M059J (cell line): ENCODE measurements around the gene TMCC2. TPM values are rescaled to one million over a fixed set of nuclear protein-coding genes. Genes with fewer than 3 reads are reported as not detected.
A peak's percentile ranks its signal among the peaks of the same experiment; 100 is the strongest.

Experiments used
- DNase-seq: peaks from one replicate; pipeline ENCODE4 v3.0.0-alpha.2; 2012; ENCODE audit warnings: low read depth
- total RNA-seq: library from RNA; depleted of rRNA; stranded (reverse); fragments of >200 nt; shearing (Covaris generic); gene quantifications from 2 replicates; pipeline ENCODE4 v1.2.3, GENCODE V29; 2014; rRNA removed

The TMCC2 gene, protein sequence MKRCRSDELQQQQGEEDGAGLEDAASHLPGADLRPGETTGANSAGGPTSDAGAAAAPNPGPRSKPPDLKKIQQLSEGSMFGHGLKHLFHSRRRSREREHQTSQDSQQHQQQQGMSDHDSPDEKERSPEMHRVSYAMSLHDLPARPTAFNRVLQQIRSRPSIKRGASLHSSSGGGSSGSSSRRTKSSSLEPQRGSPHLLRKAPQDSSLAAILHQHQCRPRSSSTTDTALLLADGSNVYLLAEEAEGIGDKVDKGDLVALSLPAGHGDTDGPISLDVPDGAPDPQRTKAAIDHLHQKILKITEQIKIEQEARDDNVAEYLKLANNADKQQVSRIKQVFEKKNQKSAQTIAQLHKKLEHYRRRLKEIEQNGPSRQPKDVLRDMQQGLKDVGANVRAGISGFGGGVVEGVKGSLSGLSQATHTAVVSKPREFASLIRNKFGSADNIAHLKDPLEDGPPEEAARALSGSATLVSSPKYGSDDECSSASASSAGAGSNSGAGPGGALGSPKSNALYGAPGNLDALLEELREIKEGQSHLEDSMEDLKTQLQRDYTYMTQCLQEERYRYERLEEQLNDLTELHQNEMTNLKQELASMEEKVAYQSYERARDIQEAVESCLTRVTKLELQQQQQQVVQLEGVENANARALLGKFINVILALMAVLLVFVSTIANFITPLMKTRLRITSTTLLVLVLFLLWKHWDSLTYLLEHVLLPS
- total RNA-seq, result 0.69 and 2.7 TPM in 2 replicates

- DNase-seq, result peak; percentile 82
Observed at GRCh38 chr1:205227584-205228013, at the start of gene TMCC2. TMCC2 (plus strand) TSS chr1:205227946; CDS start chr1:205228565, 619 bp downstream.

DNA sequence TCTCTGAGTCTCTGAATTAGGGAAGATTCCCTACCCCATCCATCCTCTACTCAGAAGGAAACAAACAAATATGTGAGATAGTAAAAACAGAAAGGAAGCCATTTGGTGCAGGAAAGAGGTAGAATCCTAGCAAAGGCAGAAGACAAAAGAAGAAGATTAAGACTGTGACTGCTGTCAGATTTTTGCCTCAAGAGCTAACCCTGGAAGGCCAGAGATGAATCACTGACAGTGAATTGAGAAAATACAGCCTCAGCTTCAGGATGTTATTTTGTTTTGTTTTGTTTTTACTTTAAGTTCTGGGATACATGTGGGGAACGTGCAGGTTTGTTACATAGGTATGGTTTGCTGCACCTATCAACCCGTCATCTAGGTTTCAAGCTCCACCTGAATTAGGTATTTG lies 47.9 kb upstream of the TMCC2 start:
- peak; percentile 37 for DNase-seq

- DNase-seq, result peak; percentile 30
Observed at GRCh38 chr1:205180331-205180730, 47.4 kb upstream of the TMCC2 start.

DNA sequence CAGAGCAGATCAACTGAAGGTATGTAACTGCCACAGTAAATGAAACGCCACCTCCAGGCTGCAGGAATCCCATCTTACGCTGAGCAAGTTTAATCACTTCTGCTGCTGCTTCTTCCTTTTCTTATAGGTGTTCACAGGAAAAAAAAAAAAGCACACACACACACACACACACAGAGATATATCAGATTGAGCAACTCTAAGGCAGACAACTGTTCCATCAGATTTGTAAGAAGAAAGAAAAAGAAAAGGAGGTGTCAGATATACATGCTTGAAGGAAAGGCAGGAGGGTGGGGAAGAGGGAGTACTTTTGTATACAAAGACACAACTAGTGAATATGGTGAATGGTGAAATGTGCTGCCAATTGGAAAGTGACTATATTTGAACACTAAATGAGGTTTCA lies 44.8 kb upstream of the TMCC2 start:
- no peak for DNase-seq

GRCh38 chr1:205183676-205184335 lies 43.9 kb upstream of the TMCC2 start:
- no peak for DNase-seq

- DNase-seq, result no peak
Observed at GRCh38 chr1:205186191-205186590, 41.6 kb upstream of the TMCC2 start.

GRCh38 chr1:205187420-205187819 lies 40.3 kb upstream of the TMCC2 start:
- no peak for DNase-seq

- DNase-seq, result no peak
Observed at GRCh38 chr1:205188098-205188497, 39.6 kb upstream of the TMCC2 start.

DNA sequence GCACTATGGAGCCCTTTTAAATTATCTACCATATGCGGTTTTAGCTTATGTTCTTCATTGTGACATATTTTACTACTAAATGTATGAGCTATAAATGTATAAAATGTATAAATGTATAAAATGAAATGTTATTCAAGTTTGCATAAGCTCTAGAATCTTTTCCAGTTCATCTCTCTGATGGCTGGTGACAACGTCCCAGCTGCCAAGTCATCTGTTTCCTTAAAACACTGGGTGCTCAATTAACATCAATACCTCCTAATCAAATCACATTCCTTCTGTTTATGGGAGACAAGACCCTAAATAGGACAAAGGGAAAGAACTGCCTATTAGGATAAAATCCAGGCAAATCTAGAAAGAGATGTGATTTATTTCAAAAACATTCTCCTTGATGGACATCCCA lies 39.1 kb upstream of the TMCC2 start:
- no peak for DNase-seq

DNA sequence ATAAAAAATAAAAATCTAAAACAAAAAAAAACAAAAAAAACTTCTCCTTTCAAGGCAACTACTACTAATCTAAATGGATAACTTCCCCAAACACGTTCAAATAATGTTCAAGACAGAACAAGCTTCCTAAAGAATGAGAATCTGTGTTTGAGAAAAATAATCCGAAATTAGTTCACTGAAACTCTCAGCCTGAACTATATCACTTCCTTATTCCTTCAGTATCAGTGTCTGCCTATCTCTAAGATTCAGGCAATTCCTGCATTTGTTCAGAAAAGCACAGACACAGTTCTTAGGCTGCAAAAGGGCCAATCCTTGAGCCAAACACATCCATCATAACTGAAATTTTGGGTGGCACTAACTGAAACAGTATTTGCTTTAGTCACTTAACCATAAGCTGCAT lies 38.6 kb upstream of the TMCC2 start:
- no peak for DNase-seq

GRCh38 chr1:205190845-205191577 lies 36.7 kb upstream of the TMCC2 start:
- DNase-seq, result no peak

GRCh38 chr1:205191622-205192021 lies 36.1 kb upstream of the TMCC2 start:
- DNase-seq, result no peak

- DNase-seq, result no peak
Observed at GRCh38 chr1:205192287-205192686, 35.5 kb upstream of the TMCC2 start.

DNA sequence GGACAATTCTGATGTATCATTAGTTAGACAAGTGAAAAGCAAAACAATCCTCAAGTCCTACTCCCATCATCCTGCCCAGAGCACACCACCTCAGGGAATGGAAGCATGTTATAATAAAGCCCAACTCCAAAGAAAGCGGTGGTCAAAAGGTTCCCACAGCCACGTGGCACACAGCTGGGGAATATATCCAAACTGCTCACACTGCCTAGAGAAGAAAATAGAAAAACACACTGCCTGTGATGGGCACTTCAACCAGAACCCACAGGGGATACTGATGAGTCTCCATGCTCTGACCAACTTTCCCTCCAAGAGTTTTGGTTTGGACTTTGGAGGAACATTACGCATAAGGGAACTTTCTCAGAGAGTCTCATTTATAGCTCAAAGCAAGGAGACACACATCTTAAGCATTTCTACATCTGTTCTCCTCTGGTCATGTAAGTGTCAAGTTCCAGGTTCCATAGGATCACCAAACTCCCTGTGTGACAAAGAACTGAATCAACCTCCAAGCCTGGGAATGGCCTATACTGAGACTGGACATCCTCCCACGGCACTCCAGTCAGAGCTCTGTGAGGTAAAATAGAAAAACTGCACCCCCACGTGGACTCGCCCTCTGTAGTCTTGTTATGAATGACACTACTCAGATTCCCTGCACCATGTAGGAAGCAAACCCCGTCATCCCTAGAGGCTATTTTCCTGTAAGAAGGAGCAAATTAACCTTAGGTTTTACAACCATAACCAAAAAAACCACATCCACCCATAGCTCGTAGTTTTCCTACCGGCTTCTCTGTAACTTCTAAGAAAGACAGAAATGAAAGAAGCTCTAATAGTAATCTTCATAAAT lies 28.4 kb upstream of the TMCC2 start:
- DNase-seq, result peak; percentile 94

GRCh38 chr1:205199931-205200299 lies 27.8 kb upstream of the TMCC2 start:
- no peak for DNase-seq

GRCh38 chr1:205204552-205204951 lies 23.2 kb upstream of the TMCC2 start:
- peak; percentile 48 for DNase-seq

DNA sequence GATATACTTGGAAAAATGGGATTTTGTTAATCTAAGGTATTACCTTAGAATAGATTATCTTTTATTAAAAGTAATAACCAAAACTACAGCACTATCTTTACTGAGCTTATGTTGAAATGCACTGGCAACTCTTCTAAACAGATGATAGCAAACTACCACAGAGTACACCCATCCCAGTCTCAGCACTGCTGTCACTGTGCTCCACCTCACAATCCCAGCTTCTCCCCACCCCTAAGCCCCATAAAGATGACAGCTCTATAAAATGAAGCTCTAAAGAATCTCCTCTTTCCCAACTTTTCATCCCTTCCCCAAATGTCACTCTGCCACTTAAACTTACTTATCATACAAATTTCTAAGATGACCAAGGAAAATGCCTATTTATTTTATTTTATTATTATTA lies 22.7 kb upstream of the TMCC2 start:
- DNase-seq, result no peak

DNA sequence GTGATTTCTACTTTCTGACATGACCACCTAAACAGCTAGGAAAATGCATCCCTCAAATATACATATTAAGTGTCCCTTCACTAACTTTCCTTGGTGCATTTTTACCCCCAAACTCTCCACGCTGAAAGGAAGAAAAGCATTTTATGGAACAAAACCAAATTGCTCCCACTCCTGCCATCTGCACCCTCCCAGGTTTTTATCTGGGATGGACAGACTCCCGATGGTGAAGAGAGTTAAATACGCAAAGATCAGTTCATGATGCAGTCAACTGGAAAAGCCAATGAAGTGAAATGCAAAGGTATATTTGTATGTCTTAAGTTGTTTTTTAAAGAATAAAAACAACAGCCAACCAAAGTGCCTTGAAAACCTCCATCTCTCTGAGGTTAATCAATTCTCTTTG lies 18.9 kb upstream of the TMCC2 start:
- no peak for DNase-seq

DNA sequence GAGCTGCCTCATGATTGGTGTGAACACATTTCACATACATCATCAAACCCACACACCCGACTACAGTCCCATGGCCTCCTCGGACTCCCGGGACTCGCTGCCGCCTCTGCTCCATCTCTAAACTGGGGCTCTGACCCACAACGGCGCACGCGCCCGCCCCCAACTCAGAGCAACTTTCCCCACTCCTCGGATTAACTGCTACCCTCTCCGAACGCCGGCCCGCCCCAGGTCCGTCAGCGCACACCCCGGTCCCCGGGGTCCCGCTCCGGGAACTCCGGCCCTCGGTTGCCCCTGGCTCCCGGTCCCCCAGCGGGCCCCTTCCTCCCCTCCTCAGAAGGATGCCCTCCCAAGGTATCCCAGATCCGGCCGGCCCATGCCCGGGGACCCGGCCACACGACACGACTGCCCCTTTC lies 17.0 kb upstream of the TMCC2 start:
- DNase-seq, result peak; percentile 11

DNA sequence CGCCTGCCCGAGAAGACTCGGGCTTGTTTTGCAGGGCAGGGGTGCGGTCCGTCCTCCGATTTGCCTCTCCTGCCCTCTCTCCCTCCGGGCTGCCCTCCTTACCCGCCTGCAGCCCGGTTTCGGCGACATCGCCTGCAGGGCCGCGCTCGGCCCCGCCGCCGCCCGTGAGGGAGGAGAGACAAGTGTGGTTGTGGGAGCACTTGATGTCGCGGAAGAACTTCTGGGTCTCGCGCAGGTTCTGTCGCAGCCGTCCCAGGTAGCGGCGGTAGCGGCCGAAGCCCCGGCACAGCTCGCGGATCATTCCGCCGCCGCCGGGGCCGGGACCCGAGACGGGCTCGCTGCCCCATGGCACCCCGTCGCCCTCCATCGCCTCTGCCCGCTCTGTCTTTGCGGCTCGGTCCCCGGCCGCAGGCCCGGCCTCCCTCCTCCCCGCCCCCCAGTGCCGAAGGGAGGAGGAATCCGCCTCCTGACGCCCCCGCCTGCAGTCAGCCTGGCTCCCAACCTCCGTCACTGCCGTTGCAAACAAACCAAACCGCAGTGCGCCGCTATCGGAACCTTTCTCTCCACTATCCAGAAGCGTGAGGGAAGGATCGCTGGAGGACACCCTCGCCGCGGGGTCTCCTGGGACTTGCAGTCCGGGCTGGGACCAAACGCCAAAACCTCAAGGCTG lies 16.4 kb upstream of the TMCC2 start, which contains the start of gene DSTYK:
DSTYK (minus strand) TSS at position 534 of the 670 bp plus-strand sequence; CDS start at position 367, 167 bp downstream.
- DNase-seq, result peak; percentile 93
